NB4 (cell line): ENCODE data around the gene CACNA1A.
A peak's percentile ranks its signal among the peaks of the same experiment; 100 is the strongest.

Source experiments
- DNase-seq: peaks from one replicate; pipeline ENCODE4 v3.0.0; 2010; ENCODE audit warnings: low read depth
- H3K4me3 ChIP-seq: one replicate; pipeline ENCODE4 v1.5.1; 2011; ENCODE audit warnings: mild to moderate bottlenecking, low read depth, low read length, moderate library complexity
- CTCF ChIP-seq: IDR thresholded peaks from one replicate; pipeline ENCODE4 v1.5.1; 2012; ENCODE audit warnings: low read depth, low read length
- MYC ChIP-seq: IDR thresholded peaks from 2 replicates; pipeline ENCODE4 v1.6.1; 2011; ENCODE audit warnings: low read depth, low read length
- POLR2A ChIP-seq: IDR thresholded peaks from 2 replicates; pipeline ENCODE4 v1.6.1; 2011; ENCODE audit warnings: mild to moderate bottlenecking; ENCODE audit not compliant: insufficient read length; ENCODE audit errors: extremely low read depth
- TF ChIP-seq, protein P1 (sequence below): IDR thresholded peaks from 2 replicates; pipeline ENCODE4 v1.6.1; 2011; ENCODE audit warnings: low read depth, low read length

The CACNA1A gene

GRCh38 chr19:13475044-13475443 lies 31.2 kb downstream of the CACNA1A start:
- no peak for DNase-seq

DNA sequence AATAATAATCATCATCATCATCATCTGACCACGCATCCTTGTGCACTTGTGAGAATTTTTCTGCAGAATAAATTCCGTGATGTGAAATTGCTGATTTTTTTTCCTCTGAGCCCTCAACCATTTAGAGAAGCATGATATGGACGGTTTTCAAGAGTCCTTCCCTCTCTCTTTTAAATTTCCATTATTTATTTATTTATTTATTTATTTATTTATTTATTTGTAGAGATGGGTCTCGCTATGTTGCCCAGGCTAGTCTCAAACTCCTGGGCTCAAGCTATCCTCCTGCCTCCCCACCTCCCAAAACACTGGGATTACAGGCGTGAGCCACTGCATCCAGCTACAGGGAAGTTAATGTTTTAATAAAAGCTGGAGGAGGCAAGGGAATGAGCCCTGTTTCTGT lies 39.6 kb downstream of the CACNA1A start:
- TF ChIP-seq, protein P1, sequence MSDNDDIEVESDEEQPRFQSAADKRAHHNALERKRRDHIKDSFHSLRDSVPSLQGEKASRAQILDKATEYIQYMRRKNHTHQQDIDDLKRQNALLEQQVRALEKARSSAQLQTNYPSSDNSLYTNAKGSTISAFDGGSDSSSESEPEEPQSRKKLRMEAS: no peak
- TF ChIP-seq MYC (no peak), CTCF (no peak), POLR2A (no peak)
- H3K4me3 ChIP-seq: no peak overlapping the region
- DNase-seq: no peak

More at GRCh38 chr19:13475044-13475443, 31.2 kb downstream of the CACNA1A start:
- TF ChIP-seq, protein P1: no peak
- TF ChIP-seq MYC: no peak
- no peak for TF ChIP-seq POLR2A
- no peak for TF ChIP-seq CTCF
- no peak overlapping the region for H3K4me3 ChIP-seq

- DNase-seq: peak; percentile 51
- H3K4me3 ChIP-seq: no peak overlapping the region
- TF ChIP-seq CTCF: no peak
- TF ChIP-seq, protein P1: 0 out of 2 replicates have a peak, but pooled peaks have one; percentile 13
Measured at GRCh38 chr19:13463296-13463695, 43.0 kb downstream of the CACNA1A start.

DNA sequence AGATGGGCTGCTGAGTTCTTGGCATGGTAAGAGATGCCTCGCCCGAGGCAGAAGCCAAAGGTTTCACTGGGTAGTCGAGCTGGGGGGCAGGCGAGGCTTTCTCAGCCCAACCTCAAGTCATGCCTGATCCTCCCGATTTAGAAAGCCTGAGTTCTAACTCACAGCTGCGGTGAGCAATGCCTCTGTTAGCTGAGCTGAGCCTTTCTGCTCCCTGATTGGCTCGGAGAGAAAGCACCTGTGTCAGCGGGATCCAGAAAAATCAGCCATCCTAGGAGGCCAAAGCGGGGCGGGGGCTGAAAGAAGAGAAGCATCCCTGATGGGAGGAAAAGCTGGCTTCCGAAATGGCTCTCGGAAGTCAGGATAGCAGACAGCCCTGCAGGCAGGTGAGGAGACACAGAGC lies 44.7 kb downstream of the CACNA1A start:
- no peak for DNase-seq
- no peak overlapping the region for H3K4me3 ChIP-seq
- no peak for TF ChIP-seq MYC
- no peak for TF ChIP-seq CTCF
- TF ChIP-seq POLR2A: no peak
- TF ChIP-seq, protein P1: no peak

DNA sequence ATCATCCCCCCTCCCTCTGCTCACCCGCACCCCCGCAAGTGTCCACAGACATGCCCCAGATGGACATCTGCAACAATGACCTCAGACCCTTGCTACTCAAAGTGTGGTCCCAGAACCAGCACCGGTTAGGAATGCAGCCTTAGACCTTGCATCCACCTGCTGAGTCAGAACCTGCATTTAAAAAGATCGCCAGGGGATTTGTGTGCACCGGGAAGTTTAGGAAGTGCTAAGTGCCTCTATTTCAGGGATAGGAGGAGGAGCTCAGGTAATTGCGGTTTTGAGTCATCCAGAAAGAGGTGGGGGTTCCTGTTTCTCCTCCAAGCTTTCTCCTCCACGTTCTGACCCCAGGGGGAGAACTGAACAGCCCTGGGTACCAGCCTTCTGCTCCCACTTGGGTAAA lies 46.2 kb downstream of the CACNA1A start:
- DNase-seq: no peak
- no peak overlapping the region for H3K4me3 ChIP-seq
- no peak for TF ChIP-seq POLR2A
- no peak for TF ChIP-seq MYC
- TF ChIP-seq CTCF: no peak
- TF ChIP-seq, protein P1: no peak

GRCh38 chr19:13459351-13459750 lies 46.9 kb downstream of the CACNA1A start:
- DNase-seq: no peak
- H3K4me3 ChIP-seq: no peak overlapping the region
- TF ChIP-seq, protein P1: no peak
- no peak for TF ChIP-seq POLR2A
- no peak for TF ChIP-seq CTCF
- no peak for TF ChIP-seq MYC
